Caco-2 (cell line): ENCODE results near the gene RAP2B. TPM values are rescaled to one million over a fixed set of nuclear protein-coding genes. Genes with fewer than 3 reads are reported as not detected.

Experiments used
- BruUV-seq: library from RNA; stranded (reverse); fragments of 400-500 nt; replicated peaks from 2 replicates; lab custom pipeline; 2021; lab: Mats Ljungman, UMichigan
- CTCF ChIA-PET: fragments of 300-600 bp; sonication (Branson Sonifier 250); formaldehyde crosslinking; loops from one replicate; lab custom pipeline; 2022; ENCODE audit warnings: antibody characterized with exemption; lab: Charles Lee
- POLR2A ChIA-PET: fragments of 300-600 bp; sonication (Branson Sonifier 250); formaldehyde crosslinking; loops from one replicate; lab custom pipeline; 2022; ENCODE audit warnings: antibody characterized with exemption; lab: Charles Lee
- DNase-seq, 2 experiments: peaks; one replicate each; pipeline versions ENCODE4 v3.0.0 to v3.0.0-alpha.2; 2020 to 2022
- H3K27me3 ChIP-seq: replicated peaks from 2 replicates; pipeline ENCODE4 v1.6.0; 2011; ENCODE audit warnings: low read length; ENCODE audit not compliant: control insufficient read depth, insufficient read depth
- H3K36me3 ChIP-seq: 2 replicates; pipeline ENCODE4 v1.5.1; 2011; ENCODE audit warnings: low read length; ENCODE audit not compliant: control insufficient read depth, insufficient read depth
- H3K4me1 ChIP-seq: fragments of 250-450 bp; sonication (Bioruptor Pico); 2 replicates; pipeline ENCODE4 v1.5.1; 2020; ENCODE audit warnings: mild to moderate bottlenecking
- H3K4me3 ChIP-seq: 2 replicates; pipeline ENCODE4 v1.5.1; 2011; ENCODE audit warnings: low read depth, mild to moderate bottlenecking, control low read depth, low read length
- H3K9me3 ChIP-seq: fragments of 250-450 bp; sonication (Bioruptor Pico); 2 replicates; pipeline ENCODE4 v1.5.1; 2020; ENCODE audit warnings: mild to moderate bottlenecking, moderate library complexity
- H3K27ac Mint-ChIP-seq: one replicate; pipeline ENCODE4 v1.8.0; 2022; ENCODE audit warnings: mixed read lengths; ENCODE audit not compliant: unreplicated experiment
- H3K27me3 Mint-ChIP-seq: one replicate; pipeline ENCODE4 v1.8.0; 2022; ENCODE audit warnings: mixed read lengths; ENCODE audit not compliant: insufficient read depth, unreplicated experiment
- H3K36me3 Mint-ChIP-seq: one replicate; pipeline ENCODE4 v1.8.0; 2022; ENCODE audit warnings: mild to moderate bottlenecking, mixed read lengths; ENCODE audit not compliant: insufficient read depth, unreplicated experiment
- H3K4me1 Mint-ChIP-seq: one replicate; pipeline ENCODE4 v1.8.0; 2022; ENCODE audit warnings: low read depth, mixed read lengths; ENCODE audit not compliant: unreplicated experiment
- H3K4me3 Mint-ChIP-seq: one replicate; pipeline ENCODE4 v1.8.0; 2022; ENCODE audit warnings: mild to moderate bottlenecking, moderate library complexity, mixed read lengths; ENCODE audit not compliant: unreplicated experiment
- H3K9me3 Mint-ChIP-seq: one replicate; pipeline ENCODE4 v1.8.0; 2022; ENCODE audit warnings: mixed read lengths; ENCODE audit not compliant: unreplicated experiment
- CTCF ChIP-seq, 2 experiments: fragments of 200-600 bp in 1 of 2; IDR thresholded peaks; 1 replicate in 1 of 2; 2 replicates in 1 of 2; pipeline versions ENCODE4 v1.5.1 to v1.8.0; 2011 to 2022; ENCODE audit warnings: antibody characterized with exemption in 1 of 2, control low read depth in 1 of 2, inconsistent platforms in 1 of 2, low read depth in 1 of 2, low read length in 1 of 2, mild to moderate bottlenecking in 1 of 2, moderate library complexity in 1 of 2; ENCODE audit not compliant: insufficient read depth in 1 of 2, severe bottlenecking in 1 of 2, unreplicated experiment in 1 of 2
- intact Hi-C: fragments of 100-400 bp; cut with micrococcal nuclease; formaldehyde crosslinking; loops from one replicate; pipeline ENCODE4 v1.10.0; 2022; ENCODE audit not compliant: unreplicated experiment
- total RNA-seq: library from RNA; stranded (reverse); gene quantifications from 2 replicates; pipeline ENCODE4 v1.2.3, GENCODE V29; 2022

Gene RAP2B
- total RNA-seq, 1 experiment from 2014 or later: 13.2 TPM

- Mint-ChIP-seq H3K9me3 (no peaks in the 10 kb centered on the region), H3K27ac (no peak overlapping the region), H3K4me1 (no peaks in the 10 kb centered on the region), H3K27me3 (no peaks in the 10 kb centered on the region), H3K4me3 (no peak overlapping the region), H3K36me3 (no peaks in the 10 kb centered on the region)
- H3K9me3 ChIP-seq: no peaks in the 10 kb centered on the region
- intact Hi-C loops: no loop called here
- no peaks in the 10 kb centered on the region for H3K4me1 ChIP-seq
- ChIA-PET CTCF (no interaction called here), POLR2A (no interaction called here)
- H3K36me3 ChIP-seq: no peaks in the 10 kb centered on the region
- H3K4me3 ChIP-seq: no peak overlapping the region
- no peaks in the 10 kb centered on the region for H3K27me3 ChIP-seq
- DNase-seq: no peak
- no TSS peak for BruUV-seq
- TF ChIP-seq CTCF (IDR thresholded peaks at IDR 0.05; ENCODE audit: insufficient read depth in 1 of 2, low read depth in 1 of 2, low read length in 1 of 2, severe bottlenecking in 1 of 2, unreplicated experiment in 1 of 2): no peak
Observed at GRCh38 chr3:153176197-153176596, 14.2 kb downstream of the RAP2B start.

- BruUV-seq: no TSS peak
- POLR2A ChIA-PET: no interaction called here
- H3K9me3 Mint-ChIP-seq: no peaks in the 10 kb centered on the region
Observed at GRCh38 chr3:153180860-153181372, 18.9 kb downstream of the RAP2B start.

DNA sequence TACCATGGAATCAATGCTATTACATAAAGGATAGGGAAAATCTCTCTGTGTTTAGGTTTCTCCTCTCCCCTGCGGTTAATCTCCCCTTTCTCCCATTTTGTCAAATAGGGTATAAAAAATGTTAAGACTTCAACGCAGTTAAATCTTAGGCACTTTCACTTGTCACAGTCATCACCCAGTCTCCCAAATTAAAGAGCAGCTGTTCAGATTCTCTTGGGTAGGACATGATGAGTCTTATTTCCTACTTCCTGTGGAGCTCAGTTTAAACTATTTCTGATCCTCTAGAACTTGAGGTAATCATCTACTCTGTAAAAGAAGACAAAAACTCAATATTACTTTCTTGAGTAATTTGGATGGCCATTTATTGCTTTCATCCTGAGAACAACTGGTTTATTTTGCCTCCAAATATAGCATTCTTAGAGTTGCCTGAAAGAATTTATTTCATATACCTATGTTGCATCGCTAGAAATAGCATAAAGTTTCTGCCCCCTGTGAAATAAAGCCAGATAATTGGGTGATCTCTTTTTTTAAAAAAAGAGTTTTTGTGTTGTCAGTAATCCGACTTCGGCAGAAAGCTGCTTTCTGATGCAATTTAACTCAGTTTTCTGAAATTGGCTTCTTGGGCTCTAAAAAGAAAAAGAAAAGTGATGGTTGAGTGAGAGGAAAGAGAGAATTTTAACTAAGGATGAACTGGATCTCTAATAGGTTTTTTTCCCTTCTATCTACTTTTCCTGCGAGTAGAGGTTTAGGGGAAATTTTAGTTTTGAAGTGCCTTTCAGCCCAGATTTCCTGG lies 20.7 kb downstream of the RAP2B start:
- no peaks in the 10 kb centered on the region for H3K9me3 ChIP-seq
- Mint-ChIP-seq H3K9me3 (no peaks in the 10 kb centered on the region), H3K27ac (no peak overlapping the region), H3K27me3 (no peaks in the 10 kb centered on the region), H3K4me3 (no peak overlapping the region), H3K36me3 (no peaks in the 10 kb centered on the region), H3K4me1 (no peaks in the 10 kb centered on the region)
- ChIA-PET CTCF (interaction anchor here (1.0 kb wide), 1 partner anchor 140 kb away, joined by 5 read pairs; no protein-coding TSS in a partner anchor), POLR2A (no interaction called here)
- no peak for DNase-seq
- H3K4me1 ChIP-seq: no peaks in the 10 kb centered on the region
- intact Hi-C loops: no loop called here
- TF ChIP-seq CTCF (IDR thresholded peaks at IDR 0.05; ENCODE audit: insufficient read depth in 1 of 2, low read depth in 1 of 2, low read length in 1 of 2, severe bottlenecking in 1 of 2, unreplicated experiment in 1 of 2): no peak
- H3K27me3 ChIP-seq: no peaks in the 10 kb centered on the region
- no TSS peak for BruUV-seq
- no peaks in the 10 kb centered on the region for H3K36me3 ChIP-seq
- H3K4me3 ChIP-seq: no peak overlapping the region

More at GRCh38 chr3:153180860-153181372, 18.9 kb downstream of the RAP2B start:
- TF ChIP-seq CTCF (IDR thresholded peaks at IDR 0.05; ENCODE audit: insufficient read depth in 1 of 2, low read depth in 1 of 2, low read length in 1 of 2, severe bottlenecking in 1 of 2, unreplicated experiment in 1 of 2): no peak
- Mint-ChIP-seq H3K36me3 (no peaks in the 10 kb centered on the region), H3K4me3 (no peak overlapping the region), H3K27me3 (no peaks in the 10 kb centered on the region), H3K4me1 (no peaks in the 10 kb centered on the region), H3K27ac (no peak overlapping the region)
- DNase-seq: no peak
- Histone ChIP-seq H3K36me3 (no peaks in the 10 kb centered on the region), H3K4me1 (no peaks in the 10 kb centered on the region), H3K27me3 (no peaks in the 10 kb centered on the region), H3K4me3 (no peak overlapping the region), H3K9me3 (no peaks in the 10 kb centered on the region)
- intact Hi-C loops: no loop called here
- CTCF ChIA-PET: no interaction called here
